LNCAP (cell line): ENCODE results near the gene EPB41L4A.

Experiments
- TF ChIP-seq, protein P1 (sequence below): fragments of 450-650 bp; IDR thresholded peaks from 2 replicates; pipeline ENCODE4 v1.5.1; 2017; ENCODE audit warnings: mild to moderate bottlenecking

The EPB41L4A gene

DNA sequence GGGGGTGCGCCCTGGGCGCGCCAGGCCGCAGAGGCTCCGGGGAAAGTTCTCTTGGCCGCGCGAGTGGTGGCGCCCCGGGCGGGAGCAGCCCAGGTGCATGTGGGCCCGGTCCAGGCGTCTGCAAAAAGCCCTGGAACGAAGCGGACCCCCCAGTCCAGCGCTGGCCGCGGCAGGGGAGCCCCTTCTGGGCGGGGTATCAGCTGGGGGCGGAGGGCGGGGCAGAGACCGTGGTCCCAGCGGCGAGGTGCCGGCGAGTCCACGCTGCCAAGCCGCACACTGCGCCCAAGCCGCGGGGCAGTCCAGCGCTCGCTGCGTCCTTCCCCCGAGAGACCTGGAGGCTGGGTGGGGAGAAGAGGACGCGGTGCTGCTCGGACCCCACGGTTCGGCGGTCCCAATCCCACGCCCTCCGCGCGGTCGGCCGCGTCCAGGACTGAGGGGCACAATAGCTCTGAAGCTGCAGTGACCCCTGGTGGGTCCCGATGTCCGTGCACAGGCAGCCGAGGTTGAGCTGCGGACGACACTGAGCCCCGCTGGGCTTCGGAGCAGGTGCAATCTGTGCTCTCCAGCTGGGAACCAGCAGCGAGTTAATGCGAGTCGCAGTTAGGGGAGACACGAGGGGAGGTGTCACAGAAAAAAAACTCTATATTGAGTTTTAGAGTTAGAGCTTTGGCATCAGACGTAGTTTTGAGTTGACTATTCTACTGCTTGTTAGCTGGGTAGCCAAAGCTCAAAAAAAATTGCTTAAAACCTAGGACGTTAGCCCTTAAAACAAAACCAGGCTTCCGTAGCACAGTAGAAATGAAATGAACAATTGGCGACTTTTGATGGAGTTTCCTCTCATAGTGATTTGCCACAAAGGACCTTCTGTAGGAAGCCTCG, 1.1 kb upstream of the EPB41L4A start:
- TF ChIP-seq, protein P1, sequence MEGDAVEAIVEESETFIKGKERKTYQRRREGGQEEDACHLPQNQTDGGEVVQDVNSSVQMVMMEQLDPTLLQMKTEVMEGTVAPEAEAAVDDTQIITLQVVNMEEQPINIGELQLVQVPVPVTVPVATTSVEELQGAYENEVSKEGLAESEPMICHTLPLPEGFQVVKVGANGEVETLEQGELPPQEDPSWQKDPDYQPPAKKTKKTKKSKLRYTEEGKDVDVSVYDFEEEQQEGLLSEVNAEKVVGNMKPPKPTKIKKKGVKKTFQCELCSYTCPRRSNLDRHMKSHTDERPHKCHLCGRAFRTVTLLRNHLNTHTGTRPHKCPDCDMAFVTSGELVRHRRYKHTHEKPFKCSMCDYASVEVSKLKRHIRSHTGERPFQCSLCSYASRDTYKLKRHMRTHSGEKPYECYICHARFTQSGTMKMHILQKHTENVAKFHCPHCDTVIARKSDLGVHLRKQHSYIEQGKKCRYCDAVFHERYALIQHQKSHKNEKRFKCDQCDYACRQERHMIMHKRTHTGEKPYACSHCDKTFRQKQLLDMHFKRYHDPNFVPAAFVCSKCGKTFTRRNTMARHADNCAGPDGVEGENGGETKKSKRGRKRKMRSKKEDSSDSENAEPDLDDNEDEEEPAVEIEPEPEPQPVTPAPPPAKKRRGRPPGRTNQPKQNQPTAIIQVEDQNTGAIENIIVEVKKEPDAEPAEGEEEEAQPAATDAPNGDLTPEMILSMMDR: peak; percentile 94

DNA sequence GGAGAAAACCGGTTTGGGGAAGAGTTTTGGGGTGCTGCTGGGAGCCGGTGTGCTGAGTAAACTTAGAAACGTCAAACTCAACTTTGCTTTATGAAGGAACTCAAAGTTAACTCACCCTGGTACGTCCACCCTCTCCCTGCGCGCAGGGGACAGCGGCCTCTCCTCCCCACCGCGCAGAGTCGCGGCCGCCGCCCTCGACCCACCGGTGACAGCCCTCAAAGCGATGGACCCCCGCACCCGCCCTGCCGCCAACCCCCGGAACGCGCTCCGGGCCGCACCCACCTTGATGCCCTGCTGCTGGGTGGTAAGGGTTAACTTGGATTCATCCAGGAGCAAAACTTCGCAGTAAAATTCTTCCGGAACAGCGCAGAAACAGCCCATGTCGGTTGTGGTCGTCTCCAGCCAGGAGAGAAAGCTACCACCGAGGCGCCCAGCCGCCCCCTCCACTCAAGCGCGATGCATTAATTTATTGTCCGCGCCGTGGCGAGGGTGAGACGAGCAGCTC, 366 bp downstream of the EPB41L4A start:
- TF ChIP-seq, protein P1: no peak

DNA sequence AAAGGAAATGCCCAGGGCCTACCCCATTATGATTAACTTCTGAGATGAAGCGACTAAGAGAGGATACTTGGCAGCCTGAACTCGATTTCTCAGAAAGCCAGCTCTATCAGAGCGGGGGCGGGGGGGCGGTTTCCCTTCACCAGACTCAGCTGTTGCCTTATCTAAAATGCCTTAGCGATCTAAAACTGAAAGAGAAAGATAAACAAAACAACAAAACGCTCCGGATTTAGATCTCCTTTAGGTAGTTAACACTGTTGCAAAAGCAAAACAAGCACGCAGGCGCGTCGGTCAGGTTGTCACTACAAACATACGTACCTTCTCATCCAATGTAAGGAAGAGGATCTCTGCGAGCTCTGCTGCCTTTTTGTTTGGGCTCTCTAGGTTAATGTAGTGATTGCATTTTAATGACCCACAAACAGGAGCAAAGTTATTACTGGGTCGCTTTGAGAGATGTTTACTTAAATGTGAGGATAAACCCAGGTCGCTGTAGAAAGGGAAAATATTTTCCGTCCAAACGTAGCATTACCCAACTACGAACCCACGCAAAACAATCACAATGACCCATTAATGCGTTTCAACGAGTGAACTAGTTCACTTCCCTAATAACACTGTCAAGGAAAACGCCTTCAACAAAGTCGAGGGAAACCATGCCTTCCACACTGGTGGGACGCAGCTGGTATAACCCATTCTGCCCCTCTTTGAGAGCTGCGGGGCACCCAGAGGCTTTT, 982 bp downstream of the EPB41L4A start:
- TF ChIP-seq, protein P1: no peak

DNA sequence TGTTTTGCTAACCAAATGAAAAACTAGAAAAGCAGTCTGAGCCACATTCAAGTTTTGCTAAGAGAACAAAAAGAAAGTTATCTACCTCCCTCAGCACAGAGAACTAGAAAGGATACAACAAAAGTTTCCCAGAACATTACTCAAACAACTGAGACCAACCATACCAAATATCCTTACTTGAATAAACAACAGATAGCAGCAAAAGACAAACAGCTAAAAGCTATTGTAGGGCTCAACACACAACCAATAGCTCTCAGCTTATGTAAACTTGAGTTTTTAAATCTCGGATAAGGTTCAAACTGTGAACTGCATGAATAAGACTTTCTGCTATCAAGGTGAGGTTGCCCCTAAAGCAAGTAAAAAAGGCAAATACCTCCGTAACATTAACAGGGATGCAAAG, 3.5 kb downstream of the EPB41L4A start:
- TF ChIP-seq, protein P1: no peak

DNA sequence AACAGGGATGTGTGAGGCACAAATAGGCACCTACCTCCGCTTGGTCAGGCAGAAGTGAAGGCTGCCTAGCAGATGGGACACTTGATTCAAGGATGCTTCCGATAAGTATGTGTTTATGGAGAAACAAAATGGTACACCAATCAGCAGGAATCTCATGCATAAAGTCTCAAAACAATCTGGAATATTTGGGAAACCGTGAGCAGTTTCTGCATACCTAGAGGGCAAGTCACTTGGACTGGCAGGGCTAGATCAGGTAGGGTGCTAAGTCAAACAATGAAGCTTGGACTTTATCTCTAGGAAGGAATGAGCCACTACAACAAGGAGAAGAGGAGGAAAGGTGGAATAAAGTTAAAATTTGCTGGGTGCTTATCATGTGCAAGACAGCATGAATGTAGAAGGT, 5.5 kb downstream of the EPB41L4A start:
- TF ChIP-seq, protein P1: no peak

DNA sequence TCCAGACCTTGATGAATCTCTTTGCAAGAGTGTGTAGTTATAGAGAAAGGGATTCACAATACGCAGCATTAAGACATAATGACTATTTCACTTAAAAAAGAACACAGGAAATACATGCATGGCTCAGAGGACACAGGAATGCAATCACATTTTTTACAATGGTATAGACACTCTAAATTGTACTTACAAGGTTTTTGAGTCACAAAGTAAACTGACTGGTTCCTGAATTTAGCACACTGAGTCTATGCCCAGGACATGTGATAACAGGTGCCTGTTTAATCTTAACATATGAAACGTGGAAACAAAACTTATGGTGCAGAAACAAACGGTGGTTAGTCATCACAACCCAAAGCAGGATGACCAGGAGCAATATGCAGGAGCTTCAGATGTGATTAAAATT, 6.7 kb downstream of the EPB41L4A start:
- TF ChIP-seq, protein P1: no peak

DNA sequence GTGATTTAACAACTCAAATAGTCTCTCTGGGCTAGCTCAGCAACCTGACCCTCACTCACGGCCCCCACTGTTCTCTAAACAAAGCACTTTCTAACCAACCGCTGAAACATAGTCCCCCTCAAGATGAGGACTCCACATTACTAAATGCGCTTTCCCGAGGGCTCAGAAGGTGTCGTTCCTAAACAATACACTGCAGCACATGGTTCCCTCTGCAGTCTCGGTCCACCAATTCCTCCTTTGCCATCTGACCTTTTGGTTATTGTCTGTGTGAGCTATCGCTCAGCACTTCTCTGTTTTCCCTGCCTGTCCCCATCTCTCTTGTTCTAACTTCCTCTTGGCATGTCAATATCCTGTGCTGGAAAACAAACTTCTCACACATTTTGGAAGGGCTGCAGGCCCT, 7.2 kb downstream of the EPB41L4A start:
- TF ChIP-seq, protein P1: no peak
